HG03095 (cell line): ENCODE measurements around the gene NINJ1.

Source experiments
- ATAC-seq: cut with Tn5 transposase; IDR thresholded peaks from one replicate; pipeline ENCODE4 v1.9.1; 2021; ENCODE audit warnings: moderate library complexity; ENCODE audit not compliant: unreplicated experiment

The NINJ1 gene

GRCh38 chr9:93133681-93134014, 403 bp downstream of the NINJ1 start:
- ATAC-seq, result no peak

- ATAC-seq, result peak; percentile 40
Observed at GRCh38 chr9:93132946-93133680, 938 bp downstream of the NINJ1 start.

GRCh38 chr9:93132287-93132927, 1.6 kb downstream of the NINJ1 start:
- ATAC-seq, result no peak

- no peak for ATAC-seq
Observed at GRCh38 chr9:93131599-93132286, 2.3 kb downstream of the NINJ1 start.

GRCh38 chr9:93130861-93131481, 3.1 kb downstream of the NINJ1 start:
- ATAC-seq, result no peak

- no peak for ATAC-seq
Observed at GRCh38 chr9:93129691-93130500, 4.2 kb downstream of the NINJ1 start.

GRCh38 chr9:93129286-93129685, 4.8 kb downstream of the NINJ1 start:
- no peak for ATAC-seq

GRCh38 chr9:93128715-93129224, 5.3 kb downstream of the NINJ1 start:
- no peak for ATAC-seq

- no peak for ATAC-seq
Observed at GRCh38 chr9:93128011-93128714, 5.9 kb downstream of the NINJ1 start.

- no peak for ATAC-seq
Observed at GRCh38 chr9:93127395-93127911, 6.6 kb downstream of the NINJ1 start.

GRCh38 chr9:93126825-93127368, 7.2 kb downstream of the NINJ1 start:
- ATAC-seq, result no peak

- ATAC-seq, result no peak
Observed at GRCh38 chr9:93126151-93126781, 7.8 kb downstream of the NINJ1 start.

GRCh38 chr9:93125331-93125894, 8.6 kb downstream of the NINJ1 start:
- ATAC-seq, result no peak

- ATAC-seq, result no peak
Observed at GRCh38 chr9:93124793-93125192, 9.3 kb downstream of the NINJ1 start.

- no peak for ATAC-seq
Observed at GRCh38 chr9:93123561-93124283, 10.3 kb downstream of the NINJ1 start.

GRCh38 chr9:93122721-93123221, 11.3 kb downstream of the NINJ1 start:
- ATAC-seq, result no peak

GRCh38 chr9:93121316-93122241, 12.5 kb downstream of the NINJ1 start:
- no peak for ATAC-seq
